ENCODE data around the gene SALL3.
"Not testable (repeated sequence)": the region's sequence is repeated elsewhere in the genome, so short reads cannot be mapped to it uniquely, and the experiment has no call there.

SALL3 gene

DNA sequence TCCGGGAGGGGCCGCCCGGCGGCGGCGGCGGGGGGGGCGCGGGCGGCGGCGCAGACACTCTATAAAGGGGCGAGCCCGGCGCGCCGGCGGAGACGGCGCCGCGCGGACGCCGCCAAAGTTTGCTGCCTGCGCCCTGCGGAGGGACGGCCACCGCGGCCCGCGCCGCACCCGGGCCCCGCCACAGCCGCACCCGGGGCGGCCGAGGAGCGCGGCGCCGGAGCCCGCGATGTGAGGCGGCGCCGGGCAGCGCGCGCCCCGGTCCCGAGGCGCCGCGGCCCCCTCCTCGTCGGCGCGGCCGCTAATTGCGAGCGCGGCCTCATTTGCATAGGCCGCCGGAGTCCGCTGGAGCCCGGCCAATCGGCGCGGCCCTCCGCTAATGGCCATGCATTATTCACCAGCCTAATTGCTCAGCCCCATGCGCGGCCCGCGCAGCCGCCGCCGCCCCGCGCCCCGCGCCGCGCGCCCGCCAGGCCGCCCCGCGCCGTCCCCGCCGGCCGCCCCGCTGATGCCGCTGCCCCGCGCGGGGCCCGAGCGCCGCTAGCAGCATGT is at the start of gene SALL3:
TSS of gene SALL3 (plus strand) at position 89 of the 549 bp plus-strand sequence. CDS start at position 546, 457 bp downstream.
- no peak for DNase-seq (ENCODE audit: low read depth in 2 of 2)

DNA sequence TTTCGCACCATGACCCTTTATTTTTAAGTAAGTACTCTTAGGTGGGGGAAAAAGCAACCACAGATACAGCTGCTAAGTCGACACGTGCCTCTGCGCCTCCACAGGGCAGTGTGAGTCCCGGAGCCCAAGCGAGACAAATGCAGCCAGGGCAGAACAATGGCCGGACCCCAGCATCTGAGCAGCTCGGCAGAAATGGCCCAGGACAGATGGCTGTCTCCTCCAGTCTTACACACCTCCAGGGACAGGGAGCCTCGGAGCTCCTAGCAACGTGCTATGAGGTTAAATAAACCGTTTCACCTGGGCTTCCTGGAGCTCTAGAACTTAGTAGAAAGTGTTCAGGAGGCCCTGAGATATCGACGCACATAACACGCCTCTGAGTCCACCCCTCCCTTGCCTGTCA is 47.3 kb upstream of the SALL3 start:
- no peak for DNase-seq (ENCODE audit: low read depth in 2 of 2)

DNA sequence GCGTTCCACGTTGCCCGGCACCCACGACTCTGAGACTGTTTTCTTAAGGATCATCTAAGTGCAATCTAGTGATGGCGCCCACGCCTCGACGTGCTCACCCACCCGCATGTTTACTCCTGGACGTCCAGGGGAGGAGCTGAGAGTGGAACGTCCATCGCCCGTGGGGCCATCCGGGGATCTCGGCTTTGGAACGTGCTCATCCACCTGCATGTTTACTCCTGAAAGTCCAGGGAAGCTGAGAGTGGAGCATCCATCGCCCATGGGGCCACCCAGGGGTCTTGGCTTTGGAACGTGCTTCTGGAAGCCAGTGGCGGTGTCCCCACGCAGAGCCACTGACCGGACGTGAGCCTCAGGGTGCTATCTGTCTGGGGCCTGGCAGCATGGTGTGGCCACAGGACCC is 45.6 kb upstream of the SALL3 start:
- DNase-seq (ENCODE audit: low read depth in 2 of 2) = no peak

DNA sequence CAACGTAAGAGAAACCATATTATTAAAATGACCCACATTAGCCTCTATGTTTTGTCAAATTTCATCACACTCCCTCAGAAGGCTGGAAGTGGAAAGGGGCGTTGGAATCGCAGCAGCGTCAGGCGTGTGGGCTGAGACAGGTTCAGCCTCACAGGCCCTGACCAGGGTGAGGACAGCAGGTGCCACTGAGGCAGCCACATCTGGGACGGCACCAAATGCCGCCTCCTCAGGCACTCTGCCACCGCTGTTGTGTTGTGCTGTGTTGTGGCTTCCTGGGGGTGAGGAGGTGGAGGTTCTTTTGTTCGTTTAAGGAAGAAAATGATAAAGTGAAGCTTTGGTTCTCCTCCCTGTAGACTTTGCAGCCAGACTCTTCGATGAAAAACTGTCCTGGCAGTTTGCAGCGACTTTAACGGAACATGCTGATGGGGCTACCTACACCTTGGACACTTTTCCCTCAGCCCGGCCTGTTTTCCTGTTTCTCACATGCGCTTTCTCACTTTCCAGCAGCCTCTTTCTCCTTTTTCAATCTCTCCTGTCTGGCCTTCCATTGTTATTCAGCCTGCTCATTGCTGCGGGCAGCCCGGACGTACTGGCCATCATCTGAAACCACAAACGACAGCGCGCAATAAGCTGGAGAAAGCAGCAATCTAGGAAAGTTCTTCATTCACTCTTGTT is 44.9 kb upstream of the SALL3 start:
- no peak for DNase-seq (ENCODE audit: low read depth in 2 of 2)

DNA sequence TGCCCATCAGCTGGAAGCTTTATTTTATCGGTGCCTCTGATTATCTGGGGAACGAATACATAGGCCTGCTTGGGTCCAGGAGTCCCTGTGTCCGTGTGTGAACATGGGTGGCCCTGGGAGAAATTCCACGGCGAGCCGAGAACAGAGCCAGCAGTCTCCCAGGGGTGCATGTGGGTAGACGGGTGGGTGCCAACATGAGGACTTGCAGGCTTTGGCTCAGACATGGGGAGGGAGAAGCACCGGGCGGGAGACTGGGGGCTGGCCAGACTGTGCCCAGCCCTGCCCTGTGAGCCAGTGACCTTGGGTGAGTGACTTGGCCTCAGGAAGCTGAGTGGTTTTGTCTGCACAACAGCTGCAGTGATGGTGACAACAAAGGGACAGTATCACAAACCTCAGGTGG is 44.2 kb upstream of the SALL3 start:
- no peak for DNase-seq (ENCODE audit: low read depth in 2 of 2)

DNA sequence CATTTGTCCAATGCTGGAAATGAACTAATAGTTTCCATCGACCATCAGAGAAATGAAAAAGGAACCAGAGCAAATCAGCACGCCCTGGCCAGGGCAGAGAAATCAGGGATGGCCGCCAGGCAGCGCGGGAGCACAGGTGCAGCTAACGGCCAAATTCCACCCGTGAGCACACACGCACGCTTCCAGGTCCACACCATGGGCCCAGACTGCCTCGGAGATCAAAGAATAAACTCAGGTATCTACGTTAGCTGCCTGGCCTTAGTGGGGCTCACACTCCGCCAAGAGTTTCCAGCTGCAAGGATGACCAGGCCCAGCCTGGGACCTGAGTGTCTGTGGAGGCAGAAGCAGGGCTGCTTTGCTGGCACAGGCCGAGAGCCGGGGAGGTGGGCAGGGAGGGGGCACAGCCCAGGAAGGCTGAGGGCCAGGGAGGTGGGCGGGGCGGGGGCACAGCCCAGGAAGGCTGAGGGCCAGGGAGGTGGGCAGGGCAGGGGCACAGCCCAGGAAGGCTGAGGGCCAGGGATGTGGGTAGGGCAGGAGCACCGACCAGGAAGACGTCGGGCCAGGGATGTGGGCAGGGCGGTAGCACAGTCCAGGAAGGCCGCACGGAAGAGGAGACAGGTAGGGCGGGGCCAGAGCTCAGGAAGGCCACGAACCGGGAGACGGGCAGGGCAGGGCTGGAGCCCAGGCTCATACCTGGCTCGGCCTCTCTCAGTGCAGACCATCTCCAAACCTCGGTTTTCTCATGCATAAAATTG is 43.2 kb upstream of the SALL3 start:
- no peak for DNase-seq (ENCODE audit: low read depth in 2 of 2)

DNA sequence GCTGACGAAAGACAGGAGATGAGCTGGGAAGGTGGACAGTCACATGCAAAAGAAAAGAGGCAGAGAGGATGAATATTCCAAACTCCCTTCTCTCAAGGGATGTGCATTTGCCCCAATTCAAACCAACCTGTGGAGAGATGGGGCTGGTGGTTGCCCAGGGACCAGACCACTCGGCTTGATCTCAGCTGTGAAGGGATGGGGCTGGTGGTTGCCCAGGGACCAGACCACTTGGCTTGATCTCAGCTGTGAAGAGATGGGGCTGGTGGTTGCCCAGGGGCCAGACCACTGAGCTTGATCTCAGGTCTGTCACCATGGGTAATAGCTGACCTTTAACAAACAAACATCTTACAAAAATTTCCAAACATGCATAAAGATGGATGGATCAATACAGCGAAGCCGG is 42.5 kb upstream of the SALL3 start:
- no peak for DNase-seq (ENCODE audit: low read depth in 2 of 2)

DNA sequence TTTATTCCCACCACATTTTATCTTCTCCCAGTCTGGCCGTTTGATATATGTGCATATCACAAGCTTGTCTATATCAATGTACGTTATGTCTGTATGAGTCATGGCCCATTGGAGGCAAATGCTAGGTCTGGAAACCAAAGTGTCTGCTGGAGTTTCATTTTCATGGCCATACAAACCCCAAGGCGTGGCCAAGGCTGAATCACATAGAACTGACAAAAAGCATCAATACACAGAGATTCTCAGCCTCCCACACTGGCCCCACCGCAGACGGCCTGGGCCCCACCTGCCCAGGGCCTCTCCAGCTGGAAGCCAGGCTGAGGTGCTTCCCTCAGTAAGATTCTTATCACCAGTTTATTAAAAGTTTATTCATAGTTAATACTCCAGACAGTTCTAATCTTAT is 40.5 kb upstream of the SALL3 start:
- DNase-seq (ENCODE audit: low read depth in 2 of 2) = peak; percentile 13 to 24

DNA sequence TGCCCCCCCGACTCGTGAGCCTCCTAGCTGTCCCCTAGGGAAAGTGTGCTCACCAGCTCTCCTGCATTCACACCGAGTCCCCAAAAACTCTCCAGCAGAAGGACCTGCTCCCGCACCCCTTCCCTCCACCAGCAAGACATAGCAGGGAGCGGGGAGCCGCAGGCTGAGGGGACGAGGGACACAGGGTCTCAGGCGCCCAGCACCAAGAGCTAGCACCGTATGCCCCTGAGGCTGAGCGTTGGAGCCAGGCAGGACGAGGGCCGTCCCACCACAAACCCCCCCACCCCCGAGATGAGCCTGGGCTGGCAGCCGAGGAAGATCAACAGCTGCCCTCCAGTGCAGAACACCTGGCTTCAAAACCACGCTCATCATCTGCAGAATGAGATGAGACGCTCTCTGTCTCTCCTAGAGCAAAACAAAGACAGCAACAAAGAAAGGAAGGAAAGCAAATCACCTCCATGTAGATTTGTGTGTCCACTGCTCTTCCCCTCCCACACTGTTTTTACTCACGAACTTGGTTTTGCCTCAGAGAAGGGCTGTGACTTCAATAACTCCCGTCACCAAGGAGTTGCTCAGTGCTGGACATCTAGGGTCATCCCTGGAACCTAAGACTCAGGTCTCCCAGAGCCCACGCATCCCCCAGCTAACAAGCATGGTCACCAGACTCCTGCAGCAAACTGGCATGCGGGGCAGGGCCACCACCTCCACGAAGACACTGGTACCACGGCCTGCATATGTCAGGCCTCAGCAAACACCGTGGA is 39.7 kb upstream of the SALL3 start:
- no peak for DNase-seq (ENCODE audit: low read depth in 2 of 2)

DNA sequence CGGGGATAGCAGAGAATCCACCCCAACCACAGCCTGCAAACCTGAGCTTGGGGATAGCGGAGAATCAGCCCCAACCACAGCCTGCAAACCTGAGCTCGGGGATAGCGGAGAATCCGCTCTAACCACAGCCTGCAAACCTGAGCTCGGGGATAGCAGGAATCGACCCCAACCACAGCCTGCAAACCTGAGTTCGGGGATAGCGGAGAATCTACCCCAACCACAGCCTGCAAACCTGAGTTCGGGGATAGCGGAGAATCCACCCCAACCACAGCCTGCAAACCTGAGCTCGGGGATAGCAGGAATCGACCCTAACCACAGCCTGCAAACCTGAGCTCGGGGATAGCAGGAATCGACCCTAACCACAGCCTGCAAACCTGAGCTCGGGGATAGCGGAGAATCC is 37.4 kb upstream of the SALL3 start:
- DNase-seq (ENCODE audit: low read depth in 2 of 2) = not testable (repeated sequence)

DNA sequence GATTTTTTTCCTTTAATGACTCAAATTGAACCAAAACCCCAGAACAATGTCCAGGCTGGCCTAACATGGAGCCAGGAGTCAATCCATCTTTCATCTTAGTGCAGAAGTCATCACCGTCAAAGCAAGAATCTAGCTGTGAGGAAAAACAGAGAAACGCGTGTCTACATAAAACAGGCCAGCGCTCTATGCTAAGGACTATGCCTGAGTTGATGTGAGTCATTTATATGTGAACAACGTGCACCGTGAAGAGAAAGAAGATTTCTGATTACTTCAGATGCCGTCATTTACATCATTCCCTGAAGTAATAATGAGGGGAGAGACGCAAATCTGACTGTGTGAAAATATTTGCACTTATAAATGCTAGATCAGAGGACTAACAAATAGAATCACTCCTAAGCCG is 34.0 kb upstream of the SALL3 start:
- DNase-seq (ENCODE audit: low read depth in 2 of 2) = no peak

DNA sequence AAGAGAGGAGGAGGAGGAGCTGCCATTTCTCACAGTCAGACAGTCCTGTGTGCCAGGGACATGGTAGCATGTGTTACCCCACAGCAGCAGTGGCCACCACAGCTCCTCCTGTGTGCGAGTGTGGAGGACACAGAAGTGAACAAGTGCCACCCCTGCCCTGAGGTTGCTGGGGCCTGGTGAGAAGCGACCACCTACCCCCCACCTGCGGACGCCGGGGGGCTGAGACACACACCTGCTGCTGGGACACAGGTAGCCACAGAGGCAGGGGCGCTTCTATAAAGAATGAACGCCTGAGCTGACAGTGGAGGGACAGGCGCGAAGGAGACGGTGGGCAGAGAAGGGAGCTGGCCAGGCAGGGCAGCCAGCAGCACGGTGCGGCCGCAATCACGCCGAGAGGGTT is 32.3 kb upstream of the SALL3 start:
- no peak for DNase-seq (ENCODE audit: low read depth in 2 of 2)

DNA sequence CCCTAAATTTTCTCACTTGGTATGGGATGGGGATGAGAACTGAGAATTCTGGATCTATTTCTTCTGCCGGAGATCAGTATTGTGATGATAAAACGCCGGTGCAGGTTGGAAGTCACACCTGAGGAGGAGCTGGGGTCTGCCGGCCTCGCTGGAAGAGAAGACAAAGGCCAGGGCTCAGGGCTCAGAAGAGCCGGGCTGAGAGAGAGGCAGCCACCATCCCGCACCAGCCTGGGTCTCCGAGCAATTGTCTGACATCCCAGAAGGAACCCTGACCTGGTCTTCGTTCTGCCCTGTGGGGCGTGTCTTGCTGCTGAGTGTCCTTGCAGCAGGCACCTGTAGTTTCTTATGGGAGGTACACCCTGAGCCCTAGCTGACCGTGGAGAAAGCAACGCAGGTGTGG is 31.4 kb upstream of the SALL3 start:
- no peak for DNase-seq (ENCODE audit: low read depth in 2 of 2)

DNA sequence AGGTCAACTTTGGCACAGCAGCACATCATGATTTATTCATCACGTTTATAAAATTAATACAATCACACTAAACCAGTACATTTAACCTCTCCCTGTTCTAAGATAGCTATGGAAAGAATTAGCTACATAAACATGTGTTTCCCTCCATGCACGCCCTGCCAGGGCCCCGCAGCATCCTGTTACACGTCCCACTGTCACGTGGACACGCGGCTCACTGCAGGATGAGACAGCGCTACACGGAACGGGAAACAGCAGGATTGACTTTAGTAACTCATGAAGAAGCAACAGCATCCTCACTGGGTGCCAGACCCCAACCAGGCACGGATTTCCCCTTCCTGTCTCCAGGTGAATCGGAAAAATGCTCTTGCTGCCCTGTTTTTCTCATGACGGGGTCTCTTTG is 30.9 kb upstream of the SALL3 start:
- no peak for DNase-seq (ENCODE audit: low read depth in 2 of 2)

DNA sequence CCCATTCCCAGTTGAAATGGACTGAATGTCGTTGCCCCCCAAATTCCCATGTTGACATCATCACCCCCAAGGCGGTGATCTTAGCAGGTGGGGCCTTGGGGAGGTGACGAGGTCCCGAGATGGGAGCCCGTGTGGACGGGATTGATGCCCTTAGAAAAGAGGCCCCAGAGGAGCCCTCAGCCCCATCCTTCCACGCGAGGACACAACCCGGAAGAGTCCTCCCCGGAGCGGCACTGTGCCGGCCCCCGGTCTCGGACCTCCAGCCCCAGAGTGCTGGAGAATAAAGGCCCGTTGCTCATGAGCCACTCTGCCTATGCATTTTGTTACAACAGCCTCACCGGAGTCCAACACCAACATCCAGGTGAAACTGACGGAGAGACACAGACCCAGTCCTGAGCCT is 30.4 kb upstream of the SALL3 start:
- DNase-seq (ENCODE audit: low read depth in 2 of 2) = no peak

DNA sequence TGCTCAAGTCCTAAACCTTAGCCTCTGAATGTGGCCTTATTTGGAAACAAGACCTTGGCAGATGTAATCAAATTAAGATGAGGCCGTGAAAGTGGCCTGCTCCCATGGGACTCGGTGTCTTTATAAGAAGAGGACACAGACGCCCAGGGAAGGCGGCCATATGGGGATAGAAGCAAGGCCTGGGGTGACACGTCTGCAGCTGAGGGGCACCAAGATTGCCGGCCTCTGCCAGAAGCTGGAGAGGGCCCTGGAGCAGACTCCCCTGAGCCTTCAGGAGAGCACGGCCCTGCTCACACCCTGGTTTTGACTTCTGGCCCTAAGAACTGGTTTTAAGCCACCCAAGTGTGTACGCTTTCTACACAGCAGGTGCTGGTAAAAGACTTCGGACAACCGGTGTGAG is 29.2 kb upstream of the SALL3 start:
- DNase-seq (ENCODE audit: low read depth in 2 of 2) = no peak

DNA sequence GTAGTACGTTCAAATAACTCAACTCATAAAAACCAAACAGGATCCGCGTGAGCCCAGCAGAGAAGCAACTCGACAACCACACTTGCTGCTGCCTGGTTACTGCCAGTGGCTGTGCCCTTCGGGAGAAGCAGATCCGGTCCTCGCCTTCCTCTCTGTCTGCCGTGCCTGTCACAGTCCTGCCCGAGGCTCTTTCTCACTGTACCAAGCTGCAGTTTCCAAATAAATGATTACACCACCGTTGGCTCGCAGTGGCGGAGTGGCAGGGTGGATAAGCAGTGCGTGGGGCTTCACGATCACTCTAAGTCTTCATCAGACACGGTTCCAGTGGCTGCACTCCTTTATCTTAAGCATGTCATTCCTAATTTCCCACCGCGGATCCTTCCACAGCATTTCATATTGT is 26.1 kb upstream of the SALL3 start:
- no peak for DNase-seq (ENCODE audit: low read depth in 2 of 2)

DNA sequence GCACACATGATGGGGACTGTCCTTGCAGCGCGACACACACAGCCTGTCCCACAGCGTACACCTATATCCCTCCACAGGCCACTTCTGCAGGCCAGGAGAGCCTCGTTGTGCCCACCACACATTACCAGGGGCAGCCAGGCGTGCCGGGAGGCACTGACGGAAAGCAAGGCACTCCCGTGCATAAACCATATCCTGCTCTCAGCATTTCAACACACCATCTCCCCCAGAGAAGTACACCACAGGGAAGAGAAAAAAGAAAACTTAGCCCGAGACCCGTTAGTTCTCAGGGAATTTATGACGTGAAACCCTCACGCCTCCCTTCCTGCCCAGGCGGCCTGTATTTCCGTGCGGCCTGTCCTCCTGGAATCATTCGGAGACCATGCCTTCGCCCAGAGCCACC is 24.6 kb upstream of the SALL3 start:
- no peak for DNase-seq (ENCODE audit: low read depth in 2 of 2)

DNA sequence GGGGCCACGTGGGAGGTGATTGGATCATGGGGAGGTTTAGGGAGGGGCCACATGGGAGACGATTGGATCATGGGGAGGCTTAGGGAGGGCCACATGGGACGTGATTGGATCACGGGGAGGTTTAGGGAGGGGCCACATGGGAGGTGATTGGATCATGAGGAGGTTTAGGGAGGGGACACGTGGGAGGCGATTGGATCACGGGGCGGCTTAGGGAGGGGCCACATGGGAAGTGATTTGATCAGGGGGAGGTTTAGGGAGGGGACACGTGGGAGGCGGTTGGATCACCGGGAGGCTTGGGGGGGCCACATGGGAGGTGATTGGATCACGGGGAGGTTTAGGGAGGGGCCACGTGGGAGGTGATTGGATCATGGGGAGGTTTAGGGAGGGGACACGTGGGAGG is 22.5 kb upstream of the SALL3 start:
- no peak for DNase-seq (ENCODE audit: low read depth in 2 of 2)

DNA sequence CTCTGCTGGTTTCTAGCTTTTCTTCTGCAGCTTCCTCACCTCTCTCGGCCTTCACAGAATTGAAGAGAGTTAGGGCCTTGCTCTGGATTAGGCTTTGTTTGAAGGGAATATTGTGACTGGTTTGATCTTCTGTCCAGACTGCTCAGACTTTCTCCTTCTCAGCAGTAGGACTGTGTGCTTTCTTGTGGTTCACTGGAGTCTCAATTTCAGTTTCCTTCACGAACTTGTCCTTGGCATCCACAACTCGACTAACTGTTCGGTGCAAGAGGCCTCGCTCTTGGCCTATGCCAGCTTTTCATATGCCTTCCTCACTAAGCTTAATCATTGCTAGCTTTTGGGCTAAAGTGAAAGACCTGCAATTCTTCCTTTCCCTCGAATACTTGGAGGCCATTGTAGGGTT is 18.9 kb upstream of the SALL3 start:
- no peak for DNase-seq (ENCODE audit: low read depth in 2 of 2)

DNA sequence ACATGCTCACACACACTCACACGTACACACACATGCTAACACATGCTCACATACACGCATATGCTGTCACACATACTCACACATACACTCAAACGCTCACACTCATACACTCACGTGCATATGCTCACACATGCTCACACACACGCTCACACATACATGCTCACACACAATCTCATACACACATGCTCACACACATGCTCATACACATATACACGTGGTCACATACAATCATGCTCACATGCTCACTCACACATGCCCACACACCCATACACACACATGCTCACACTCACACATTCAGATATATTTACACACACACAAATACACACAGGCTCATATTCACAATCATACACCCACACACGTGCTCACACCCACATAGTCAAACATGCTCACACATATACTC is 17.5 kb upstream of the SALL3 start:
- DNase-seq (ENCODE audit: low read depth in 2 of 2) = no peak

DNA sequence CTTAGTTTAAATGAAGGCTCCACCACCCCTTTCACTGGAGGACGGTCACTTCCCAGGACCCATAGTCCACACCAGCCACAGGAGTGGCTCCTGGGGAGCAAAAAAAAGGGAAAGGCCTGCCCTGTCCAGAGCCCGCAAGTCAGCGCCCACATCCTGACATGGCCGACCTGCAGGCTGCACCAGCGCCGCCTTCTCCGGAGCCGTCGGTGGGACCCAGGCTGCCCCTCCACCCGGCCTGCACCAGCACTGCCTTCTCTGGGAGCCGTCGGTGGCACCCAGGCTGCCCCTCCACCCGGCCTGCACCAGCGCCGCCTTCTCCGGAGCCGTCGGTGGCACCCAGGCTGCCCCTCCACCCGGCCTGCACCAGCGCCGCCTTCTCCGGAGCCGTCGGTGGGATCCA is 14.9 kb upstream of the SALL3 start:
- not testable (repeated sequence) for DNase-seq (ENCODE audit: low read depth in 2 of 2)

DNA sequence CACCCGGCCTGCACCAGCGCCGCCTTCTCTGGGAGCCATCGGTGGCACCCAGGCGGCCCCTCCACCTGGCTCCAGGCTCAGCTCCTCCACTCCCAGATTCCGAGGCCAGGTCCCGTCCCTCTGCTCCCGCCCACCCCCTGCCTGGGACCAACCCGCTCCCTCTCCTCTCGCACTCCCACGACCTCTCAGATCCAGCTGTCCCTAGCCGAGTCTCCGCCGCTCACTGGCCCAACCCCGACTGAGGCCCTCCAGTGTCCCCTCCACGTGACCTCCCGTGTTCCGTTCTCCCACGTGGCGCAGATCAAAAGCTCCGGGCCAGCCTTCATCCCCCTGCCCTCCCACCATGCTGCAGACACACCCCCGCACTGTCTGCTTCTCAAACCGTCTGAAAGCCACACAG is 14.4 kb upstream of the SALL3 start:
- no peak for DNase-seq (ENCODE audit: low read depth in 2 of 2)
